Activated CD4-positive, alpha-beta memory T cell treated with anti-CD3 and anti-CD28 coated beads, Interleukin-2, amount 10 ng/mL, durations not matched to agents 7 days and 5 days (primary cell): ENCODE measurements around the gene TUT1. TPM values are rescaled to one million over a fixed set of nuclear protein-coding genes. Genes with fewer than 3 reads are reported as not detected.

Experiments used
- CTCF ChIA-PET: fragments of 350-600 bp; sonication (Branson Sonifier 250); formaldehyde crosslinking; loops from one replicate; lab custom pipeline; 2021; ENCODE audit warnings: antibody characterized with exemption, inconsistent platforms; lab: Charles Lee
- POLR2A ChIA-PET: fragments of 350-600 bp; sonication (Branson Sonifier 250); formaldehyde crosslinking; loops from one replicate; lab custom pipeline; 2021; ENCODE audit warnings: antibody characterized with exemption; lab: Charles Lee
- DNase-seq: peaks from one replicate; pipeline ENCODE4 v3.0.0-alpha.2; 2020
- H3K27ac Mint-ChIP-seq: one replicate; pipeline ENCODE4 v1.8.0; 2021; ENCODE audit warnings: mild to moderate bottlenecking, mixed read lengths
- H3K27me3 Mint-ChIP-seq: one replicate; pipeline ENCODE4 v1.8.0; 2021; ENCODE audit warnings: mixed read lengths
- H3K36me3 Mint-ChIP-seq: one replicate; pipeline ENCODE4 v1.8.0; 2021; ENCODE audit warnings: low read depth, mixed read lengths
- H3K4me1 Mint-ChIP-seq: one replicate; pipeline ENCODE4 v1.8.0; 2021; ENCODE audit warnings: mixed read lengths
- H3K4me3 Mint-ChIP-seq: one replicate; pipeline ENCODE4 v1.8.0; 2021; ENCODE audit warnings: mild to moderate bottlenecking, mixed read lengths
- H3K9me3 Mint-ChIP-seq: one replicate; pipeline ENCODE4 v1.8.0; 2021; ENCODE audit warnings: mixed read lengths
- total RNA-seq, 2 experiments: library from RNA; stranded (reverse); gene quantifications; one replicate each; pipeline ENCODE4 v1.2.3, GENCODE V29; 2021

The TUT1 gene
- total RNA-seq, 2 experiments from 2014 or later, result 23.7 to 25.2 TPM

DNA sequence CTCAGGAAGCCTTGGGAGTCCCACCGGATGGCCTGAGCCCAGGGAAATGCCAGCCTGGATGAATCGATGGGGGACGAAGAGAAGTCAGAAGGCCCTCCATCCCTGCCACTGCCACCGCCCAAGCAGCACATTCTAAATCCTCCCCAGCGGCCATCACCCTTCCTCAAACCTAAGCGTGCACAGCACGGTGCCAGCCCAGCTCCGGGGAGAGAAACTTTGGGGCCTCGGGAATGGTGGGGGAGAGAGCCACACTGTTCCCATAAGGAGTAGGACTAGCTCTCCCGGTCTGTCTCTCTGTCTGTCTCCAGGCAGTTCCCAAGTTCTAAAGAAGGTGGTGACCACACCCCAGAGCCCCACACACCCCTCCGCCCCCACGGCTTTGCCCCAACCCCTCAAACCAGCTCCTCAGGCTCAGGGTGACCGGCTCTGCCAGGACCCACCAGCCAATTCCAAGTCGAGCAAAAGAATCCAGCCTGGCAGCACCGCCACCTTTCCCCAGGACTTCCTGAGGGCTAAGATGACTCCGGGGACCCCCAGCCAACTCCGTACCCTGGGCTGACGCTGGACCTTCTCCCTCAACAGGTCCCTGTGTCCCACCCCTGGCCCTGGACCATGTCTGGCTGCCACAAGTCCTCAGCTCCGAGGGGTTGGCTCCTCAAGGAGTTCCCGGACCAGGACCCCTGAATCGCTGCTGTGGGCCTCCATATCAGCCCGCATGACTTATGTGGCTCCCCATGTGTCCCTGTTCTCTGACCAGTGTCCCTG lies 47.5 kb downstream of the TUT1 start:
- Mint-ChIP-seq H3K27me3 (peaks cover 11% of the 10 kb centered on the region), H3K4me3 (peak overlapping the region; percentile 100), H3K4me1 (peaks cover 73% of the 10 kb centered on the region), H3K9me3 (no peaks in the 10 kb centered on the region), H3K27ac (peak overlapping the region; percentile 93), H3K36me3 (peaks cover 45% of the 10 kb centered on the region)
- POLR2A ChIA-PET, result interaction anchor here (0.8 to 11.2 kb wide), 20 partner anchors 13 to 338 kb away, joined by 3 to 364 read pairs (median 4); partner anchors contain the start of genes C11orf98, CSKMT, EEF1G and MTA2
- no peak for DNase-seq
- CTCF ChIA-PET, result interaction anchor here (0.6 to 10.3 kb wide), 18 partner anchors 9 to 164 kb away, joined by 3 to 268 read pairs (median 8); partner anchors contain the start of genes EEF1G, MTA2 and TUT1

DNA sequence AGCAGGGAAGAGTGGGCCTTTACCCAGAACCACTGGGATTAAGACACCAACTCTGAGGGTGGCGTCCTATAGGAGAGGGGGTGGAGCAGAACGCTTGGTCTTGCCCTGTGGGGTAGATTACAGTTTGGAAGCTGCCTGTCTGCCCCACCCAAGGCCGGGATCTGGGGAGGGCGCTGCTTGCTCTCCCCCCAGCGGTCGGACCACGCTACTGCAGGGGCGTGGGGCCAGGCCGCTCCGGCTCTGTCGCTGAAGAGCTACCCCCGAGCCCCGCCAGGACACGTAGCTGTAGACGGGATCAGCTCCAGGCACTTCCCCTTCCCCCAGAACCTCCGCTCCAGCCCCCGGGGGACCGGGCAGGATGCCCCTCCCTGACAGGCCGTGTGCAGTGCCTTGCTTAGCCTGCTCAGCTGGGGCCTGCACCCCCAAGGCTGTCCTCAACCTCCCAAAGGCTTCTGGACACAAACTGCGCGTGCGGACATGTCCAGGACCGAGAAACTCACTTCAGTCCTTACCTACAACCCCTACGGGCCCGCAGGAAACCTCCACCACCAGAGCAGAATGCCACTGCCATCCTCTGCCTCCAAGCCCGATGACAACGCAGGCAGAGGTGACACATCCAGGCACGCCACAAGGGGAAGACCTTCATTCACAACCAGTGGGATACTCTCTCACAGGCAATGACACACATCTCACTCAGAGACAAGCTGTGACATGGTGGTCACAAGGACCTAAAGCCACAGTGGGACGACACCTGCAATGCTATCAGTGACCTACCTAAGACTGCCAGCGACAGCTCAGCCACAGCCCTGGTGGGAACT lies 48.4 kb downstream of the TUT1 start:
- peaks cover 76% of the 10 kb centered on the region for H3K4me1 Mint-ChIP-seq
- peak; percentile 80 for DNase-seq
- ChIA-PET CTCF (interaction anchor here (0.5 to 10.3 kb wide), 42 partner anchors 9 to 381 kb away, joined by 3 to 268 read pairs (median 4); partner anchors contain the start of genes EEF1G, INTS5, LBHD1 and MTA2), POLR2A (interaction anchor here (0.6 to 11.2 kb wide), 23 partner anchors 13 to 339 kb away, joined by 3 to 364 read pairs (median 4); partner anchors contain the start of genes C11orf98, CSKMT, EEF1G and MTA2)
- H3K4me3 Mint-ChIP-seq, result peak overlapping the region; percentile 100
- H3K27me3 Mint-ChIP-seq, result peaks cover 4% of the 10 kb centered on the region
- peak overlapping the region; percentile 93 for H3K27ac Mint-ChIP-seq
- H3K36me3 Mint-ChIP-seq, result peaks cover 52% of the 10 kb centered on the region
- no peaks in the 10 kb centered on the region for H3K9me3 Mint-ChIP-seq

DNA sequence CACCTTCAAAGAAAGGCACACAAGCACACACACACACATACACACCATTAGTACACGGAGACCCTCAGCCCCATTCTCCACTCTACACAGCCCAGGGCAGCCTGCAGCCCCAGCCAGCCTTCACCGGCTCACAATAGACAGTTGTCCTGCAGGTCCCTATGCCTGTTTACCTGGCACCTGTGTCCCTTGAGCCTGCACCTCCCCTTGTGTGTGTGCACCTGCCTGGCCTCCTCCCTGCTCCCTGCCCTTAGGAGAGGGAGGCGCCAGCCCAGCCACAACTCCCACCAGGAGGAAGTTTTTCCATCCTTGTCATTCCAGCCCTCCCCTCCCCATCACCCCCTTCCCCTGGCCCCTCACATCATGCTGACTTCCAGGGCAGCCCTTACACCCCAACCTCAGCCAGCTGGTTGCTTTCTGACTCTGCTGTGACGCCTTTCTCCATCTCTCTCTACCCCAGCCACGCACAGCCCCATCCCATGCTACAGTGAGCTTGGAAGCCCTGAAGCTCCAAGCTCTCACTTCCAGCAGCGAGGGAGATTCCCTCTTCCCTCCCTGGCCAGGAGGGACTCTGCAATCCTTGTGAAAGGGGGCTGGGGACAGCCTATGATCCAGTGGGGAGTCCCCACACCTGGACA lies 49.1 kb downstream of the TUT1 start:
- no peak for DNase-seq
- H3K27me3 Mint-ChIP-seq, result no peaks in the 10 kb centered on the region
- peaks cover 74% of the 10 kb centered on the region for H3K4me1 Mint-ChIP-seq
- H3K4me3 Mint-ChIP-seq, result peak overlapping the region; percentile 100
- H3K36me3 Mint-ChIP-seq, result peaks cover 52% of the 10 kb centered on the region
- ChIA-PET CTCF (interaction anchor here (0.8 to 10.3 kb wide), 26 partner anchors 14 to 339 kb away, joined by 3 to 268 read pairs (median 6); partner anchors contain the start of genes EEF1G, INTS5, LBHD1 and MTA2), POLR2A (interaction anchor here (0.9 to 11.2 kb wide), 18 partner anchors 14 to 299 kb away, joined by 3 to 364 read pairs (median 6); partner anchors contain the start of genes C11orf98, CSKMT, EEF1G and MTA2)
- H3K27ac Mint-ChIP-seq, result peak overlapping the region; percentile 93
- no peaks in the 10 kb centered on the region for H3K9me3 Mint-ChIP-seq

DNA sequence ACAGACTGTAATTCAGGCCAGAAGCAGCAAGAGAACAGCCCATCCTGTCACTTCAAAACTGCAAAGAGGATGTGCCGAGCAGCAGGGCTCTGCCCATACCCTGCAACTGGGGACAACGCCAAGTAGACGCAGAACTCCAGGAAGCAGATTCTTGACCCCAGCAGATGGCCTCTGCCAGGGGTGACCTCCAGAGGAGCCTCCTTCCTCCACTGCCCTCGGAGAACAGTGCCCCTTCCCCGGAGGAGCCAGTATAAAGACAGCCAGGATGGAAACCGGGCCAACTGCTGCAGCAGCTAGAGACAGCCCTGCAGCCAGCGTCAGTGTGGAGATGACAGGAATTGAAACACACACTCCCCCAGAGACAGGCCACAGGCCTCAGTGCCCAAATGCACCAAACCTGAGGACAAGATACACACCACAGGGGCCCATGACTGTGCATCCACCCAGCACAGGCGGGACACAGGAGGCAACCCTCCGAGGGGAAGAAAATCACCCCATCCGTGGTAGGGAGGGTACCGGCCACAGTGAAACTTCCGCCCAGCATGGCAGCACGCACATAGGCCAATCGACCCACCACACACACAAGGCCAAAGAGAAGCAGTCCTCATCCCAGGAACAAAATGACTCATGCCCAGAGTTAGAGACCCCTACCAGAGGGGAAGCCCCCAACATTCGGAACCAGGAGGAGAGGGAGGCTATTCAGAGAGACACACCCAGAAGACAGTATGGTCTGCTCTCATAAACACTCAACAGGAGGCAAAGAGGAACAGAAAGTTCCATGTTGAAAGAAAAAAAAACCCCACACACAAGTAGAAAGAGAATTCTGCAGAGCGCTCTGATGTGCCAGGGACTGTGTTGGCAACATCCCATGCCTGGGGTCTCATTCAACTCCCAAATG lies 50.3 kb downstream of the TUT1 start:
- ChIA-PET POLR2A (interaction anchor here (0.9 to 11.2 kb wide), 7 partner anchors 15 to 300 kb away, joined by 3 to 364 read pairs (median 5); partner anchors contain the start of genes EEF1G and TUT1), CTCF (interaction anchor here (1.7 to 10.3 kb wide), 8 partner anchors 15 to 147 kb away, joined by 4 to 268 read pairs (median 18); no protein-coding TSS in a partner anchor)
- Mint-ChIP-seq H3K9me3 (no peaks in the 10 kb centered on the region), H3K4me3 (peak overlapping the region; percentile 100), H3K27me3 (no peaks in the 10 kb centered on the region), H3K27ac (peak overlapping the region; percentile 93), H3K4me1 (peaks cover 77% of the 10 kb centered on the region), H3K36me3 (peaks cover 57% of the 10 kb centered on the region)
- peak; percentile 74 for DNase-seq

DNA sequence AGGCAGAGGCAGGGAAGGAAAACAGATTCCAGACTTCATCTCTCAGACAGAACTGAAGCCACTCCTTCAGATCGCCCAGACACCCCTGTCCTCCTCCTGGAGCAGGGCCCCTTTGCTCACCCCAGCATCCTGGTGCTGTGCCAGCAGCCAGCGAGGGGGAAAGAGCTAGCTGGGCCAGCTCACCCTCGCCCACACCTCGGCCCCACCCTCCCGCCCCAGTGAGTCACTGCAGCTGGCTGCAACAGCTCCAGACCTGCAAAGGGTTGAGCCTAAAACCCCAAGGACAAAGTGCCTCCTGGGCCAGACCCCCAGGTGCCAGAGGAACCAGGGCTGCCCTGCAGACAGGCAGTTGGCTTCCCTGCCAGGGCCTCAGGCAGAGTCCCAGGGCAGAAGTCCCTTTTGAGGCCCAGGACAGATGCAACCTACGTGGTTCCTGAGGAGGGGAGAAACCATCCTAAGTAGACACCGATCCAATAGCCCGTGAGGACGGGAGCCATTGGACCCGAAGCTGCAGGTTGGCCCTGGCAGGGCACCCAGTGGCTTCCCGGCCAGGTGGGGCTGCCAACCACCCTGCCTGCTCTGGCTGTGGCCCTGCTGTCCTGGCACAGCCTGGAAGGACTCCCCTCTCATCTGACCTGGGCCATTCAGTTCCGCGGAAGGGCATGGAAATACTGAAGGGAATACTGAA lies 51.9 kb downstream of the TUT1 start:
- ChIA-PET POLR2A (interaction anchor here (0.6 to 11.2 kb wide), 8 partner anchors 17 to 342 kb away, joined by 3 to 364 read pairs (median 4); partner anchors contain the start of genes SLC3A2, TUT1 and UQCC3), CTCF (interaction anchor here (0.7 to 10.3 kb wide), 9 partner anchors 13 to 146 kb away, joined by 3 to 256 read pairs (median 6); no protein-coding TSS in a partner anchor)
- H3K4me1 Mint-ChIP-seq, result peaks cover 79% of the 10 kb centered on the region
- H3K9me3 Mint-ChIP-seq, result no peaks in the 10 kb centered on the region
- no peaks in the 10 kb centered on the region for H3K27me3 Mint-ChIP-seq
- peak overlapping the region; percentile 86 for H3K27ac Mint-ChIP-seq
- H3K36me3 Mint-ChIP-seq, result peaks cover 56% of the 10 kb centered on the region
- peak overlapping the region; percentile 100 for H3K4me3 Mint-ChIP-seq
- peak; percentile 58 for DNase-seq

DNA sequence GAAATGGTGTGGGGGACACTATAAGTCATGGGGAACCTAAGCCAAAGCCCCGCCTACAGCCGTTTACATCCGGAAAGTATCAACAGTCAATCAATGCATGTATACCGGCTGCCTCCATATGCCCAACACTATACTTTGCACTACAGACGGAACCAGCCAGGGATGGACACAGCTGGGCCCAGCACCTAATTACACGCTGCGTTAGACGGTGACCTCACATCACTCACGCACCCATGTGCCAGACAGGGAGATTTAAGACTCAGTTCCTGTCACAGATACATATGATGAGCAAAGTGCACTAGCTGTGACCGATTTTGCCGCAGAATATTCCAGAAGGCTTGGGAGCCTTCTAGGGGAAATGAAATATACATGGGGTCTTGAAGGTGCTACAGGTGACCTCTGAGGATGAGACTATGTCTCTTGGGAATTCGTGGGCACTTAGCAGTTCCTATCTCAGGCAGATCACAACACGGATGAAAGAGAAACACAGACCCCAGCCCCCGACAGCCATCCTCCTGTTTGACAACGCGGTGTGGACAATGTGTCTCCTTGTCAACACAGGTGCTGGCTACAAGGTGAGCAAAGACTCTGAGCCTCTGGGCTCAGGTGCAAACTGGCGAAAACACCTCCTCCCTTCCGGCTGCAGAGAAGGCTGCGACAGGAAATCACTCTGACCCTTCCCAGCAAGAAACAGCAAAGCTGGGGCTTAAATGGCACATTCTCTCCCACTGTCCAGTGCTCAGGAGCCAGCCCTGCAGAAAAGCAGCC lies 52.7 kb downstream of the TUT1 start:
- no peak for DNase-seq
- H3K36me3 Mint-ChIP-seq, result peaks cover 58% of the 10 kb centered on the region
- H3K4me3 Mint-ChIP-seq, result peak overlapping the region; percentile 100
- H3K27ac Mint-ChIP-seq, result peak overlapping the region; percentile 86
- no peaks in the 10 kb centered on the region for H3K9me3 Mint-ChIP-seq
- H3K4me1 Mint-ChIP-seq, result peaks cover 75% of the 10 kb centered on the region
- ChIA-PET POLR2A (interaction anchor here (0.6 to 11.2 kb wide), 5 partner anchors 18 to 343 kb away, joined by 3 to 364 read pairs (median 6); partner anchors contain the start of genes SLC3A2 and TUT1), CTCF (interaction anchor here (0.9 to 10.3 kb wide), 5 partner anchors 19 to 145 kb away, joined by 3 to 256 read pairs (median 13); no protein-coding TSS in a partner anchor)
- H3K27me3 Mint-ChIP-seq, result no peaks in the 10 kb centered on the region

DNA sequence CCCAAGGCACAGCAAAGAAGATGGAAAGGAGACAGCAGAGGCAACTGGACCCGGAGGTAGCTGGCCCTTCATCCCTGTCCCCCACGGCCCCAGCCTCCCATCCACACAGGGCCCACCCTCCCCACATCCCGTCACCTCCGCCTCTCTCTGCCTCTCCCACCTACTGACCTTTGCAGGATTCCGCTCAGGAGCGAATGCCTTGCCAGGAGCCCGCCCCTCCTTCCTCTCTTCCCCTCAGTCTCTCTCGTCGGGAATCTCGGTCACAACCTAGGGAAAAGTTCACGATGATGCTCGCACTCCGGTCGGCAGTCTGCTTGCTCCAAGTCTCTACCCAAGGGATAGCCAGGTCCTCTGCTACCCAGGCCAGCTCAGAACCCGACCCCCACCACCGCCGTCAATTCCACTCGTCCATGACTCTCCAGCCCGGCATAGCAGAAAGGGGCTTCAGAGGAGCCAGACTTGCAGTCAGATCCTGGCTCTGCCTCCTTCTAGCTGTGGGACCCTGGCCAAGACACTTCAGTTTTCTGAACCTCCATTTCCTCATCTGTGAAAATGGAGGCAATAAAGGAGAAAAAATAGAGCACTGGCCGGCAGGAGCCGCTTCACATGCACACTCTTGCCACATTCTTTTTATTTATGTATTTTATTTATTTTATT lies 54.9 kb downstream of the TUT1 start:
- H3K4me3 Mint-ChIP-seq, result no peak overlapping the region
- H3K27me3 Mint-ChIP-seq, result no peaks in the 10 kb centered on the region

DNA sequence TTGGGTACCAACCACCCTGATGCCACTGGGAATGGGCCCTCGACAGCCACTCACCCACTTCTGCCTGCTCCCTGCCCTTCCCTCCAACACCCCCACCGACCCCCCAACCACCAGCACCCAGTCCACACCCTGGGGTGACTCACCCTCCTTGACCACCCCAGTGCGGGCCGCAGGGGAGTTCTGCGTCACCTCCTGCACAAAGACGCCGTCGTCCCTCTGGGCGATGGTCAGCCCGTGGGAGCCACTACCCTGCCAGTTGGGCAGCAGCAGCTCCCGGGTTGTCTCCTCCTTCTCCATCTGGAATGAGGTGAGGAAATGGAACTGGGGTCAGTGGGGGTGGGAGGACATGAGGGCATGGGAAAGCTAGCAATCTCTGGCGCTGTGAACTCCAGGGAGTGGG lies 55.5 kb downstream of the TUT1 start:
- ChIA-PET CTCF (interaction anchor here (10.3 kb wide), 1 partner anchor 111 kb away, joined by 256 read pairs; no protein-coding TSS in a partner anchor), POLR2A (no interaction called here)
- Mint-ChIP-seq H3K27me3 (no peaks in the 10 kb centered on the region), H3K27ac (no peak overlapping the region), H3K36me3 (peaks cover 60% of the 10 kb centered on the region), H3K4me1 (peaks cover 49% of the 10 kb centered on the region), H3K4me3 (no peak overlapping the region), H3K9me3 (no peaks in the 10 kb centered on the region)
- no peak for DNase-seq

More for the DNA sequence above, 54.9 kb downstream of the TUT1 start:
- Mint-ChIP-seq H3K4me1 (peaks cover 54% of the 10 kb centered on the region), H3K9me3 (no peaks in the 10 kb centered on the region), H3K27ac (no peak overlapping the region), H3K36me3 (peaks cover 60% of the 10 kb centered on the region)
- ChIA-PET CTCF (interaction anchor here (10.3 kb wide), 1 partner anchor 111 kb away, joined by 256 read pairs; no protein-coding TSS in a partner anchor), POLR2A (interaction anchor here (11.2 kb wide), 1 partner anchor 20 kb away, joined by 364 read pairs; no protein-coding TSS in a partner anchor)
- no peak for DNase-seq

DNA sequence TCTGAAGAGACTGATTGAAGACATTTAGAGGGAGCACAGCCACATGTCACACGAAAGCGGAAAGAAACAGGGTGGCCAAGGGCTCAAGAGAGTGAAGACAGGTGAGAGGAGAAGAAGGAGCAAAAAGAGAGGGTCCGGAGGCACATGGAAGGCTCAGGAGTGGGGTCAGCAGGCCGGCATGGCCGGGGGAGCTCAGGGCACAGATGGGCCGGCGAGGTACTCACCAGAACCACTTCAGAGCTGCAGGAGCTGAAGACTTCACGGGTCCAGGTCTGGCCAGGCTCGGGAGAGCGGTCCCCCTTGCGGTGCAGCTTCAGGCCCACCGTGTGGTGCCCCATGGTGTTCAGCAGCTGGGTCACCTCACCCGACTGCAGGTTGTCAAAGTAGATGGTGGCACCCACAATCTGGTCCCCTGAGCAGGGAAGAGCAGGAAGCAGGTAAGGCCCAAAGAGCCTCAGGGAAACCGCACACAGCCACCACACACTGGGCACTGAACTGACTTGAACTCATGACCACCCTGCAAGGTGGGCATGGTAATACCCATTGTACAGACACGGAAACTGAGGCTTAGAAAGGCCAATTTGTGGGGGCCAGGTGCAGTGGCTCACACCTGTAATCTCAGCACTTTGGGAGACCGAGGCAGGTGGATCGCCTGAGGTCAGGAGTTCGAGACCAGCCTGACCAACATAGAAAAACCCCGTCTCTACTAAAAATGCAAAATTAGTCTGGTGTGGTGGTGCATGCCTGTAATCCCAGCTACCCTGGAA lies 56.4 kb downstream of the TUT1 start:
- ChIA-PET POLR2A (no interaction called here), CTCF (interaction anchor here (0.7 to 1.0 kb wide), 2 partner anchors 8 to 24 kb away, joined by 3 read pairs; no protein-coding TSS in a partner anchor)
- no peak for DNase-seq
- Mint-ChIP-seq H3K9me3 (no peaks in the 10 kb centered on the region), H3K27ac (no peak overlapping the region), H3K36me3 (peaks cover 67% of the 10 kb centered on the region), H3K27me3 (no peaks in the 10 kb centered on the region), H3K4me1 (peaks cover 41% of the 10 kb centered on the region), H3K4me3 (no peak overlapping the region)
